GM12878 (cell line): ENCODE results near the gene ABHD14A. TPM values are rescaled to one million over a fixed set of nuclear protein-coding genes. Genes with fewer than 3 reads are reported as not detected.
"Not testable (repeated sequence)": the region's sequence is repeated elsewhere in the genome, so short reads cannot be mapped to it uniquely, and the experiment has no call there.

Source experiments
- ATAC-seq: fragments of 200-7000 bp; cut with Tn5 transposase; 3 replicates; pipeline ENCODE4 v1.9.1; 2020; ENCODE audit warnings: mild to moderate bottlenecking, moderate library complexity
- BruUV-seq: library from RNA; stranded (reverse); fragments of 400-500 nt; replicated peaks from 2 replicates; lab custom pipeline; 2021; lab: Mats Ljungman, UMichigan
- CTCF ChIA-PET: fragments of 300-600 bp; sonication (Branson Sonifier 250); formaldehyde crosslinking; extraction: SDS; loops from one replicate; lab custom pipeline; 2021; ENCODE audit warnings: inconsistent platforms; lab: Yijun Ruan, JAX
- POLR2A ChIA-PET: fragments of 350-600 bp; formaldehyde crosslinking; extraction: SDS; loops from one replicate; lab custom pipeline; 2021; ENCODE audit warnings: inconsistent platforms; lab: Charles Lee
- RAD21 ChIA-PET: fragments of 300-600 bp; sonication (Branson Sonifier 250); formaldehyde crosslinking; loops from one replicate; lab custom pipeline; 2023; ENCODE audit warnings: antibody characterized with exemption; ENCODE audit not compliant: unreplicated experiment; lab: Charles Lee
- SMC1A ChIA-PET: fragments of 300-600 bp; sonication (Branson Sonifier 250); formaldehyde crosslinking; loops from one replicate; lab custom pipeline; 2023; ENCODE audit not compliant: unreplicated experiment, uncharacterized antibody; lab: Charles Lee
- DNase-seq: peaks from one replicate; pipeline ENCODE4 v3.0.0-alpha.2; 2011; ENCODE audit warnings: low read depth, low spot score
- FAIRE-seq: peaks from 3 replicates; lab custom pipeline; 2011; peaks lifted over from hg19 to GRCh38; lab: Jason Lieb, UNC
- H2AFZ ChIP-seq: 2 replicates; pipeline ENCODE4 v1.6.0; 2011; ENCODE audit warnings: low read depth, low read length, control low read depth; ENCODE audit not compliant: control insufficient read depth
- H3K27ac ChIP-seq: 2 replicates; pipeline ENCODE4 v1.5.1; 2011; ENCODE audit warnings: control low read depth; ENCODE audit not compliant: control insufficient read depth, insufficient read depth
- H3K27me3 ChIP-seq, 2 experiments: replicated peaks in 1 of 2; 2 replicates each; pipeline versions ENCODE4 v1.6.0 to v1.6.1; 2011; ENCODE audit warnings: low read length in 1 of 2; ENCODE audit not compliant: control insufficient read depth in 2 of 2, insufficient read depth in 2 of 2
- H3K36me3 ChIP-seq, 2 experiments: 2 replicates each; pipeline ENCODE4 v1.5.1; 2011; ENCODE audit warnings: low read length in 1 of 2; ENCODE audit not compliant: control insufficient read depth in 2 of 2, insufficient read depth in 2 of 2
- H3K4me1 ChIP-seq: 2 replicates; pipeline ENCODE4 v1.6.1; 2011; ENCODE audit warnings: mild to moderate bottlenecking, low read length, moderate library complexity, mixed read lengths; ENCODE audit not compliant: control insufficient read depth, insufficient read depth
- H3K4me2 ChIP-seq: 2 replicates; pipeline ENCODE4 v1.6.0; 2011; ENCODE audit warnings: control low read depth; ENCODE audit not compliant: control insufficient read depth, insufficient read depth
- H3K4me3 ChIP-seq: fragments of 200-600 bp; sonication (generic); 2 replicates; pipeline ENCODE4 v1.5.1; 2016
- H3K79me2 ChIP-seq: 2 replicates; pipeline ENCODE4 v1.6.0; 2011; ENCODE audit warnings: low read length; ENCODE audit not compliant: control insufficient read depth, insufficient read depth
- H3K9ac ChIP-seq: 2 replicates; pipeline ENCODE4 v1.8.0; 2011; ENCODE audit warnings: low read length, control low read depth, mixed read lengths; ENCODE audit not compliant: control insufficient read depth, insufficient read depth
- H3K9me3 ChIP-seq: replicated peaks from 3 replicates; pipeline ENCODE4 v1.5.1; 2011; ENCODE audit warnings: mild to moderate bottlenecking, low read length; ENCODE audit not compliant: control insufficient read depth, insufficient read depth
- H4K20me1 ChIP-seq: 2 replicates; pipeline ENCODE4 v1.6.0; 2011; ENCODE audit not compliant: control insufficient read depth, insufficient read depth
- CREM ChIP-seq: IDR thresholded peaks from 2 replicates; pipeline ENCODE4 v1.6.1; 2014; ENCODE audit warnings: antibody characterized with exemption, low read depth
- IKZF1 ChIP-seq: fragments of 450-650 bp; conservative IDR thresholded peaks from 2 replicates; pipeline ENCODE4 v1.6.1; 2017; ENCODE audit warnings: antibody characterized with exemption, mild to moderate bottlenecking
- NBN ChIP-seq: fragments of 450-650 bp; IDR thresholded peaks from 2 replicates; pipeline ENCODE4 v1.6.1; 2016
- RAD21 ChIP-seq: IDR thresholded peaks from 2 replicates; pipeline ENCODE4 v1.6.1; 2011; ENCODE audit warnings: mild to moderate bottlenecking, low read depth, low read length, moderate library complexity; ENCODE audit not compliant: insufficient read depth
- RUNX3 ChIP-seq: IDR thresholded peaks from 2 replicates; pipeline ENCODE4 v1.6.1; 2012; ENCODE audit warnings: low read length, inconsistent platforms
- SMC3 ChIP-seq: IDR thresholded peaks from 2 replicates; pipeline ENCODE4 v1.6.1; 2011; ENCODE audit warnings: low read length, improper control_type of control experiment, borderline replicate concordance
- WGBS: methylation state at CpG from one replicate; pipeline ENCODE4 v1.1.6; 2016; ENCODE audit warnings: low lambda C conversion rate; ENCODE audit not compliant: insufficient replicate concordance, insufficient coverage; ENCODE audit errors: missing lambda C conversion rate; 5-methylcytosine and 5-hydroxymethylcytosine counted together
- in situ Hi-C: fragments of 300-500 bp; cut with MboI; formaldehyde crosslinking; loops from 9 replicates; pipeline ENCODE4 v1.14.3; 2018; ENCODE audit warnings: mixed read lengths
- intact Hi-C: fragments of 100-400 bp; cut with micrococcal nuclease; formaldehyde crosslinking; loops from one replicate; pipeline ENCODE4 v1.14.2; 2022; ENCODE audit not compliant: unreplicated experiment
- polyA plus RNA-seq, 11 experiments: library from polyadenylated mRNA; depleted of rRNA in 4 of 11; unstranded in 6 of 11; stranded (reverse) in 5 of 11; fragments of >200 nt; fragmentation: Nextera tagmentation in 4 of 11; fragmentation: Illumina TruSeq in 1 of 11; extraction: Ambion mirVana in 4 of 11; extraction: Trizol in 1 of 11; gene quantifications; 1 replicate in 1 of 11; 2 replicates in 10 of 11; pipeline versions ENCODE4 v1.2.1 to v1.2.3, GENCODE V29; 2011 to 2016; ENCODE audit warnings: inconsistent platforms in 2 of 11, missing spikeins in 2 of 11, low read depth in 1 of 11
- total RNA-seq, 4 experiments: library from RNA; depleted of rRNA in 3 of 4; stranded (reverse); fragments of >200 nt in 3 of 4; fragmentation: Illumina TruSeq in 1 of 4; extraction: Trizol in 1 of 4; gene quantifications; 2 replicates each; pipeline versions ENCODE4 v1.2.1 to v1.2.3, GENCODE V29; 2013 to 2021
- TF ChIP-seq, protein P1 (sequence below): IDR thresholded peaks from 2 replicates; pipeline ENCODE4 v1.6.1; 2012; ENCODE audit warnings: low read length, inconsistent platforms
- TF ChIP-seq, protein P2 (sequence below): fragments of 450-650 bp; conservative IDR thresholded peaks from 2 replicates; pipeline ENCODE4 v1.6.1; 2017; ENCODE audit warnings: mild to moderate bottlenecking, moderate library complexity

The ABHD14A gene
- total and polyA plus RNA-seq, 10 of the 15 experiments (the other 5 are each of a cell fraction or from before 2014, with no cell fraction given): 1.2 to 27.0 (median 7.9) TPM

DNA sequence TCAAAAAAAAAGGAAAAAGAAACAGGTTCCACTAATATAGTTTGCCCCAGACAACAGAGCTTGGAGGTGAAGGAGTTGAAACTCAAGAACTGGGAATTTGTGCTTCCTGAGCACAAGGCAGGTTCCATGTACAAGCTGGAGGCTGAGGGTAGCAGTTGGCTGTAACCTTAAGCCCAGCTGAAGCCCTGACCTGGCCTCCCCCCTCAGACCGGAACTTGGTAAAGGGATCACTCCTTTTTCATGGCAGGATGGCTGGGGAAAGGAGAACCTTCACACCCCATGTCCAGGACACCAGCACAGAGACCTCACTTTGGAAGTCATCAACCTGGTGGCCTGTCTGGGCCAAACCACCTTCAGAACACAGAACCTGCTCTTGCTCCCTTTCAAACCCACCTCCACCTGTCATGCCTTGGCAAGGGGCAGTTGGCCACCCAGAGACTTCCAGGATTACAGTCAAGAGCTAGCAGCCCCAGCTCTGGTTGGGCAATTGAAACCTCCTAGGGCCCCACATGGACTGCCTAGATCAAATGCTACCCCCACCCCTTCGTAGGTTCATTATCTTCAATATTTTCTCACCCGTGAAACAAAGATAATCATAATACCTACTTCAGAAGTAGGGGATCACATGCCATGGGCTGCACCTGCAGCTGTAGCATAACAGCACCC lies 17.3 kb downstream of the ABHD14A start (continued):
- TF ChIP-seq, protein P1, sequence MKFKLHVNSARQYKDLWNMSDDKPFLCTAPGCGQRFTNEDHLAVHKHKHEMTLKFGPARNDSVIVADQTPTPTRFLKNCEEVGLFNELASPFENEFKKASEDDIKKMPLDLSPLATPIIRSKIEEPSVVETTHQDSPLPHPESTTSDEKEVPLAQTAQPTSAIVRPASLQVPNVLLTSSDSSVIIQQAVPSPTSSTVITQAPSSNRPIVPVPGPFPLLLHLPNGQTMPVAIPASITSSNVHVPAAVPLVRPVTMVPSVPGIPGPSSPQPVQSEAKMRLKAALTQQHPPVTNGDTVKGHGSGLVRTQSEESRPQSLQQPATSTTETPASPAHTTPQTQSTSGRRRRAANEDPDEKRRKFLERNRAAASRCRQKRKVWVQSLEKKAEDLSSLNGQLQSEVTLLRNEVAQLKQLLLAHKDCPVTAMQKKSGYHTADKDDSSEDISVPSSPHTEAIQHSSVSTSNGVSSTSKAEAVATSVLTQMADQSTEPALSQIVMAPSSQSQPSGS: no peak
- TF ChIP-seq, protein P2, sequence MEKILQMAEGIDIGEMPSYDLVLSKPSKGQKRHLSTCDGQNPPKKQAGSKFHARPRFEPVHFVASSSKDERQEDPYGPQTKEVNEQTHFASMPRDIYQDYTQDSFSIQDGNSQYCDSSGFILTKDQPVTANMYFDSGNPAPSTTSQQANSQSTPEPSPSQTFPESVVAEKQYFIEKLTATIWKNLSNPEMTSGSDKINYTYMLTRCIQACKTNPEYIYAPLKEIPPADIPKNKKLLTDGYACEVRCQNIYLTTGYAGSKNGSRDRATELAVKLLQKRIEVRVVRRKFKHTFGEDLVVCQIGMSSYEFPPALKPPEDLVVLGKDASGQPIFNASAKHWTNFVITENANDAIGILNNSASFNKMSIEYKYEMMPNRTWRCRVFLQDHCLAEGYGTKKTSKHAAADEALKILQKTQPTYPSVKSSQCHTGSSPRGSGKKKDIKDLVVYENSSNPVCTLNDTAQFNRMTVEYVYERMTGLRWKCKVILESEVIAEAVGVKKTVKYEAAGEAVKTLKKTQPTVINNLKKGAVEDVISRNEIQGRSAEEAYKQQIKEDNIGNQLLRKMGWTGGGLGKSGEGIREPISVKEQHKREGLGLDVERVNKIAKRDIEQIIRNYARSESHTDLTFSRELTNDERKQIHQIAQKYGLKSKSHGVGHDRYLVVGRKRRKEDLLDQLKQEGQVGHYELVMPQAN: no peak
- TF ChIP-seq RUNX3 (no peak), IKZF1 (no peak), SMC3 (no peak), RAD21 (no peak), NBN (no peak), CREM (no peak)

DNA sequence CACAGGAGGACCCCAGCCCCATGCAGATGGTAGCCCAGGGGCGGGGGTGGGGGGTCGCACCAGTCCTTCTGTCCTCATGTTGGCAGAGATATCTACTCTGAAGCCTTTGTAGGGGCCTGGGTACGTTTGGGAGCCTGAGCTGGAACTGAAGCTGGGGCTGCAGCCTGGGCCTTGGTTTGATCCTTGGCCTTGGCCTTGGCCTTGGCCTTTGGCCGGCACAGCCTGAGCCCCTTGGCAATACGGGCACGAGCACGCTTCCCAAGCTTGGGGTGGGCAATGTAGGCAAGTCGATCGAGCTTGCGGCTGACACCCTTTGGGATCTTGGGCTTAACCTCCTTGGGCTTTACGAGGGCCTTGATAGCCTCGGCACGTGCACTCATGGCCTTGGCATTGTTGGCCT lies 18.8 kb downstream of the ABHD14A start:
- H3K4me1 ChIP-seq, DNase-seq, H3K27me3 ChIP-seq, H4K20me1 ChIP-seq, RAD21 ChIA-PET, H2AFZ ChIP-seq, intact Hi-C loops, H3K27ac ChIP-seq, H3K9me3 ChIP-seq, ATAC-seq, H3K4me2 ChIP-seq, FAIRE-seq, in situ Hi-C loops: not testable (repeated sequence)
- peaks cover 33% of the 10 kb centered on the region for H3K79me2 ChIP-seq
- 91% methylated on average over 11 of the region's 13 CpGs for WGBS
- SMC1A ChIA-PET: interaction anchor here (3.0 kb wide), 1 partner anchor 9 kb away, joined by 12 read pairs; no protein-coding TSS in a partner anchor
- CTCF ChIA-PET: interaction anchor here (1.0 to 2.7 kb wide), 2 partner anchors 20 to 51 kb away, joined by 4 to 13 read pairs; partner anchors contain the start of gene ABHD14B
- POLR2A ChIA-PET: interaction anchor here (1.5 to 2.6 kb wide), 2 partner anchors 11 to 51 kb away, joined by 9 to 14 read pairs; partner anchors contain the start of genes PARP3 and RRP9
- peak overlapping the region; percentile 99; the same call in 1 of the 2 replicates for H3K4me3 ChIP-seq
- H3K9ac ChIP-seq: peak overlapping the region; percentile 35; the same call in 1 of the 2 replicates
- peaks cover 14 to 16% of the 10 kb centered on the region in 2 experiments for H3K36me3 ChIP-seq
- BruUV-seq: TSS peak; percentile 84
